Activated T-helper 1 cell treated with anti-CD3 and anti-CD28 coated beads, Interleukin-12 subunit alpha, Interleukin-12 subunit beta, Interleukin-2, Interleukin-4 antibody, amounts not matched to agents 30 ng/mL and 10 ng/mL and 1 ng/mL, durations not matched to agents 14 hours and 24 hours and 36 hours (primary cell): ENCODE data around the gene STXBP3. TPM values are rescaled to one million over a fixed set of nuclear protein-coding genes. Genes with fewer than 3 reads are reported as not detected.

Experiments
- DNase-seq: peaks from one replicate; pipeline ENCODE4 v3.0.0; 2021; ENCODE audit warnings: low spot score
- H3K27ac Mint-ChIP-seq: one replicate; pipeline ENCODE4 v1.8.0; 2021; ENCODE audit warnings: mild to moderate bottlenecking, mixed read lengths
- H3K27me3 Mint-ChIP-seq: one replicate; pipeline ENCODE4 v1.8.0; 2022; ENCODE audit warnings: mild to moderate bottlenecking, moderate library complexity, mixed read lengths; ENCODE audit not compliant: insufficient read depth
- H3K36me3 Mint-ChIP-seq: one replicate; pipeline ENCODE4 v1.8.0; 2021; ENCODE audit warnings: low read depth, mixed read lengths
- H3K4me1 Mint-ChIP-seq: one replicate; pipeline ENCODE4 v1.8.0; 2021; ENCODE audit warnings: low read depth, mixed read lengths
- H3K4me3 Mint-ChIP-seq: one replicate; pipeline ENCODE4 v1.8.0; 2021; ENCODE audit warnings: mild to moderate bottlenecking, moderate library complexity, mixed read lengths
- H3K9me3 Mint-ChIP-seq: one replicate; pipeline ENCODE4 v1.8.0; 2021; ENCODE audit warnings: mixed read lengths
- intact Hi-C: fragments of 100-400 bp; cut with micrococcal nuclease; formaldehyde crosslinking; loops from one replicate; pipeline ENCODE4 v1.15.1; 2024
- total RNA-seq: library from RNA; stranded (reverse); gene quantifications from 2 replicates; pipeline ENCODE4 v1.2.3, GENCODE V29; 2022

The STXBP3 gene
- total RNA-seq, 1 donor from 2014 or later: 39.6 TPM

- intact Hi-C loops: no loop called here
- no peak for DNase-seq
- H3K27me3 Mint-ChIP-seq: no peaks in the 10 kb centered on the region
- H3K9me3 Mint-ChIP-seq: peaks cover 31% of the 10 kb centered on the region
- H3K36me3 Mint-ChIP-seq: peaks cover 66% of the 10 kb centered on the region
- H3K4me3 Mint-ChIP-seq: no peak overlapping the region
- H3K27ac Mint-ChIP-seq: no peak overlapping the region
- H3K4me1 Mint-ChIP-seq: no peaks in the 10 kb centered on the region
Observed at GRCh38 chr1:108785880-108786279, 39.4 kb downstream of the STXBP3 start.

- H3K9me3 Mint-ChIP-seq: peaks cover 19% of the 10 kb centered on the region
- no peaks in the 10 kb centered on the region for H3K4me1 Mint-ChIP-seq
- H3K27ac Mint-ChIP-seq: no peak overlapping the region
- no peak for DNase-seq
- no peak overlapping the region for H3K4me3 Mint-ChIP-seq
- H3K27me3 Mint-ChIP-seq: no peaks in the 10 kb centered on the region
- intact Hi-C loops: no loop called here
- H3K36me3 Mint-ChIP-seq: peaks cover 55% of the 10 kb centered on the region
Observed at GRCh38 chr1:108791790-108792189, 45.3 kb downstream of the STXBP3 start.

GRCh38 chr1:108792420-108792819 is 45.9 kb downstream of the STXBP3 start:
- no peak for DNase-seq
- Mint-ChIP-seq H3K36me3 (peaks cover 51% of the 10 kb centered on the region), H3K4me3 (no peak overlapping the region), H3K27me3 (no peaks in the 10 kb centered on the region), H3K4me1 (no peaks in the 10 kb centered on the region), H3K9me3 (peaks cover 19% of the 10 kb centered on the region), H3K27ac (no peak overlapping the region)
- intact Hi-C loops: no loop called here

- Mint-ChIP-seq H3K4me1 (no peaks in the 10 kb centered on the region), H3K4me3 (no peak overlapping the region), H3K9me3 (no peaks in the 10 kb centered on the region), H3K27me3 (no peaks in the 10 kb centered on the region), H3K36me3 (peaks cover 32% of the 10 kb centered on the region), H3K27ac (no peak overlapping the region)
- DNase-seq: no peak
- intact Hi-C loops: no loop called here
Observed at GRCh38 chr1:108799001-108799400, 52.5 kb downstream of the STXBP3 start.

- no peak for DNase-seq
- Mint-ChIP-seq H3K36me3 (peaks cover 26% of the 10 kb centered on the region), H3K9me3 (no peaks in the 10 kb centered on the region), H3K4me1 (no peaks in the 10 kb centered on the region), H3K27ac (no peak overlapping the region), H3K4me3 (no peak overlapping the region), H3K27me3 (no peaks in the 10 kb centered on the region)
- intact Hi-C loops: no loop called here
Observed at GRCh38 chr1:108801101-108801500, 54.6 kb downstream of the STXBP3 start.

- H3K36me3 Mint-ChIP-seq: peaks cover 28% of the 10 kb centered on the region
- H3K4me1 Mint-ChIP-seq: no peaks in the 10 kb centered on the region
- intact Hi-C loops: no loop called here
- H3K9me3 Mint-ChIP-seq: no peaks in the 10 kb centered on the region
- no peaks in the 10 kb centered on the region for H3K27me3 Mint-ChIP-seq
- no peak overlapping the region for H3K27ac Mint-ChIP-seq
- H3K4me3 Mint-ChIP-seq: no peak overlapping the region
- no peak for DNase-seq
Observed at GRCh38 chr1:108803548-108803947, 57.1 kb downstream of the STXBP3 start.

- Mint-ChIP-seq H3K27ac (no peak overlapping the region), H3K4me1 (no peaks in the 10 kb centered on the region), H3K9me3 (no peaks in the 10 kb centered on the region), H3K4me3 (no peak overlapping the region), H3K36me3 (peaks cover 19% of the 10 kb centered on the region), H3K27me3 (no peaks in the 10 kb centered on the region)
- intact Hi-C loops: no loop called here
- no peak for DNase-seq
Observed at GRCh38 chr1:108808438-108808837, 62.0 kb downstream of the STXBP3 start.

- intact Hi-C loops: no loop called here
- DNase-seq: no peak
Observed at GRCh38 chr1:108811611-108812010, 65.1 kb downstream of the STXBP3 start.

GRCh38 chr1:108813326-108813725 is 66.9 kb downstream of the STXBP3 start:
- intact Hi-C loops: no loop called here
- no peak overlapping the region for H3K4me3 Mint-ChIP-seq
- no peaks in the 10 kb centered on the region for H3K9me3 Mint-ChIP-seq
- peaks cover 11% of the 10 kb centered on the region for H3K36me3 Mint-ChIP-seq
- peaks cover 7% of the 10 kb centered on the region for H3K27me3 Mint-ChIP-seq
- H3K4me1 Mint-ChIP-seq: no peaks in the 10 kb centered on the region
- H3K27ac Mint-ChIP-seq: no peak overlapping the region
- no peak for DNase-seq

More at GRCh38 chr1:108811611-108812010, 65.1 kb downstream of the STXBP3 start:
- no peaks in the 10 kb centered on the region for H3K4me1 Mint-ChIP-seq
- H3K36me3 Mint-ChIP-seq: peaks cover 14% of the 10 kb centered on the region
- H3K4me3 Mint-ChIP-seq: no peak overlapping the region
- no peak overlapping the region for H3K27ac Mint-ChIP-seq
- H3K27me3 Mint-ChIP-seq: peaks cover 6% of the 10 kb centered on the region
- H3K9me3 Mint-ChIP-seq: no peaks in the 10 kb centered on the region

GRCh38 chr1:108814343-108815125 is 68.1 kb downstream of the STXBP3 start:
- H3K27ac Mint-ChIP-seq: no peak overlapping the region
- H3K4me1 Mint-ChIP-seq: no peaks in the 10 kb centered on the region
- H3K36me3 Mint-ChIP-seq: peaks cover 6% of the 10 kb centered on the region
- peaks cover 7% of the 10 kb centered on the region for H3K27me3 Mint-ChIP-seq
- H3K9me3 Mint-ChIP-seq: no peaks in the 10 kb centered on the region
- no peak overlapping the region for H3K4me3 Mint-ChIP-seq
- no peak for DNase-seq
- intact Hi-C loops: no loop called here

- no peak overlapping the region for H3K4me3 Mint-ChIP-seq
Observed at GRCh38 chr1:108815566-108815965, 69.1 kb downstream of the STXBP3 start.

GRCh38 chr1:108816049-108816893 is 69.8 kb downstream of the STXBP3 start:
- Mint-ChIP-seq H3K4me3 (no peak overlapping the region), H3K36me3 (no peaks in the 10 kb centered on the region), H3K27me3 (peaks cover 7% of the 10 kb centered on the region), H3K9me3 (no peaks in the 10 kb centered on the region), H3K4me1 (no peaks in the 10 kb centered on the region), H3K27ac (no peak overlapping the region)
- intact Hi-C loops: no loop called here
- DNase-seq: no peak

More at GRCh38 chr1:108815566-108815965, 69.1 kb downstream of the STXBP3 start:
- DNase-seq: no peak
- intact Hi-C loops: no loop called here
- Mint-ChIP-seq H3K27ac (no peak overlapping the region), H3K4me1 (no peaks in the 10 kb centered on the region), H3K36me3 (peaks cover under 1% of the 10 kb centered on the region), H3K9me3 (no peaks in the 10 kb centered on the region), H3K27me3 (peaks cover 7% of the 10 kb centered on the region)

GRCh38 chr1:108817016-108817415 is 70.5 kb downstream of the STXBP3 start:
- Mint-ChIP-seq H3K27ac (no peak overlapping the region), H3K4me1 (no peaks in the 10 kb centered on the region), H3K36me3 (no peaks in the 10 kb centered on the region), H3K4me3 (no peak overlapping the region), H3K27me3 (peaks cover 8% of the 10 kb centered on the region), H3K9me3 (no peaks in the 10 kb centered on the region)
- intact Hi-C loops: no loop called here
- DNase-seq: no peak
